GM23338 (cell line): ENCODE results near the gene SCLT1. TPM values are rescaled to one million over a fixed set of nuclear protein-coding genes. Genes with fewer than 3 reads are reported as not detected.

Source experiments
- ATAC-seq: fragments of 200-7000 bp; cut with Tn5 transposase; 3 replicates; pipeline ENCODE4 v1.9.1; 2020
- DNase-seq: peaks from one replicate; pipeline ENCODE4 v3.0.0-alpha.2; 2015; ENCODE audit warnings: low spot score
- H2AFZ ChIP-seq: fragments of 200-600 bp; sonication (generic); 2 replicates; pipeline ENCODE4 v1.8.0; 2016; ENCODE audit warnings: antibody characterized with exemption, mild to moderate bottlenecking, moderate library complexity
- H3F3A ChIP-seq: fragments of 200-600 bp; sonication (generic); replicated peaks from 2 replicates; pipeline ENCODE4 v1.8.0; 2017; ENCODE audit warnings: antibody characterized with exemption, mixed run types, low read depth
- H3K27ac ChIP-seq: fragments of 200-600 bp; sonication (generic); 2 replicates; pipeline ENCODE4 v1.6.1; 2016; ENCODE audit warnings: low read depth
- H3K27me3 ChIP-seq: fragments of 200-600 bp; sonication (generic); 2 replicates; pipeline ENCODE4 v1.8.0; 2016; ENCODE audit warnings: mild to moderate bottlenecking, mixed run types, moderate library complexity; ENCODE audit not compliant: insufficient read depth
- H3K36me3 ChIP-seq: fragments of 200-600 bp; sonication (generic); 2 replicates; pipeline ENCODE4 v1.8.0; 2016; ENCODE audit warnings: mild to moderate bottlenecking; ENCODE audit not compliant: insufficient read depth
- H3K4me1 ChIP-seq: fragments of 200-600 bp; sonication (generic); 2 replicates; pipeline ENCODE4 v1.8.0; 2016; ENCODE audit warnings: mild to moderate bottlenecking, moderate library complexity; ENCODE audit not compliant: insufficient read depth
- H3K4me2 ChIP-seq: fragments of 200-600 bp; sonication (generic); 2 replicates; pipeline ENCODE4 v1.7.1; 2017; ENCODE audit warnings: mixed run types
- H3K4me3 ChIP-seq: fragments of 200-600 bp; sonication (generic); 2 replicates; pipeline ENCODE4 v1.6.1; 2016; ENCODE audit warnings: mixed run types
- H3K79me2 ChIP-seq: fragments of 200-600 bp; sonication (generic); replicated peaks from 2 replicates; pipeline ENCODE4 v1.8.0; 2017; ENCODE audit warnings: mild to moderate bottlenecking; ENCODE audit not compliant: insufficient read depth
- H3K9me2 ChIP-seq: fragments of 200-600 bp; sonication (generic); 2 replicates; pipeline ENCODE4 v1.8.0; 2017; ENCODE audit not compliant: insufficient read depth
- H4K20me1 ChIP-seq: fragments of 200-600 bp; sonication (generic); replicated peaks from 2 replicates; pipeline ENCODE4 v1.8.0; 2017; ENCODE audit warnings: mild to moderate bottlenecking; ENCODE audit not compliant: insufficient read depth
- H3K27ac Mint-ChIP-seq: 2 replicates; pipeline ENCODE4 v1.8.0; 2020; ENCODE audit warnings: inconsistent platforms, mild to moderate bottlenecking, moderate library complexity, mixed read lengths
- H3K27me3 Mint-ChIP-seq: 3 replicates; pipeline ENCODE4 v1.8.0; 2022; ENCODE audit warnings: low read depth, mild to moderate bottlenecking, moderate library complexity, mixed read lengths, inconsistent platforms; ENCODE audit not compliant: insufficient read depth, poor library complexity
- H3K36me3 Mint-ChIP-seq: 3 replicates; pipeline ENCODE4 v1.8.0; 2021; ENCODE audit warnings: low read depth, mild to moderate bottlenecking, inconsistent platforms, moderate library complexity, mixed read lengths
- H3K4me1 Mint-ChIP-seq: 3 replicates; pipeline ENCODE4 v1.8.0; 2020; ENCODE audit warnings: mild to moderate bottlenecking, inconsistent platforms, mixed read lengths
- H3K4me3 Mint-ChIP-seq: 3 replicates; pipeline ENCODE4 v1.8.0; 2021; ENCODE audit warnings: moderate library complexity, mild to moderate bottlenecking, inconsistent platforms, mixed read lengths
- H3K9me3 Mint-ChIP-seq: 3 replicates; pipeline ENCODE4 v1.8.0; 2020; ENCODE audit warnings: moderate library complexity, mild to moderate bottlenecking, inconsistent platforms, mixed read lengths
- CREB1 ChIP-seq: fragments of 250-450 bp; sonication (Bioruptor Pico); IDR thresholded peaks from 2 replicates; pipeline ENCODE4 v1.5.0; 2020; ENCODE audit warnings: low read depth, mild to moderate bottlenecking, moderate library complexity
- EZH2phosphoT487 ChIP-seq: fragments of 200-600 bp; sonication (generic); IDR thresholded peaks from one replicate; pipeline ENCODE4 v1.8.1; 2018; ENCODE audit warnings: antibody characterized with exemption; ENCODE audit not compliant: unreplicated experiment
- NANOG ChIP-seq: IDR thresholded peaks from 2 replicates; pipeline ENCODE4 v1.6.1; 2016; ENCODE audit warnings: antibody characterized with exemption, borderline replicate concordance
- STAT1 ChIP-seq: IDR thresholded peaks from one replicate; pipeline ENCODE4 v1.6.1; 2016; ENCODE audit warnings: antibody characterized with exemption; ENCODE audit not compliant: unreplicated experiment
- ZNF114 ChIP-seq: fragments of 250-450 bp; sonication (Bioruptor Pico); IDR thresholded peaks from 2 replicates; pipeline ENCODE4 v1.5.0; 2020; ENCODE audit warnings: mild to moderate bottlenecking, moderate library complexity
- ZNF331 ChIP-seq: fragments of 250-450 bp; sonication (Bioruptor Pico); IDR thresholded peaks from 2 replicates; pipeline ENCODE4 v1.5.0; 2020; ENCODE audit warnings: low read depth, mild to moderate bottlenecking, moderate library complexity
- polyA plus RNA-seq: library from polyadenylated mRNA; unstranded; fragments of >200 nt; fragmentation: Nextera tagmentation; extraction: Ambion mirVana; gene quantifications from 2 replicates; pipeline ENCODE4 v1.2.1, GENCODE V29; 2016
- total RNA-seq: library from RNA; depleted of rRNA; stranded (reverse); fragments of >200 nt; shearing (Covaris generic); gene quantifications from 2 replicates; pipeline ENCODE4 v1.2.3, GENCODE V29; 2014
- TF ChIP-seq, protein P1 (sequence below): fragments of 250-450 bp; sonication (Bioruptor Pico); IDR thresholded peaks from 2 replicates; pipeline ENCODE4 v1.5.0; 2020; ENCODE audit warnings: mild to moderate bottlenecking, moderate library complexity
- TF ChIP-seq, protein P2 (sequence below): IDR thresholded peaks from 2 replicates; pipeline ENCODE4 v1.6.1; 2016; ENCODE audit warnings: antibody characterized with exemption

The SCLT1 gene
- total and polyA plus RNA-seq, 2 experiments from 2014 or later = 18.5 to 18.9 TPM

DNA sequence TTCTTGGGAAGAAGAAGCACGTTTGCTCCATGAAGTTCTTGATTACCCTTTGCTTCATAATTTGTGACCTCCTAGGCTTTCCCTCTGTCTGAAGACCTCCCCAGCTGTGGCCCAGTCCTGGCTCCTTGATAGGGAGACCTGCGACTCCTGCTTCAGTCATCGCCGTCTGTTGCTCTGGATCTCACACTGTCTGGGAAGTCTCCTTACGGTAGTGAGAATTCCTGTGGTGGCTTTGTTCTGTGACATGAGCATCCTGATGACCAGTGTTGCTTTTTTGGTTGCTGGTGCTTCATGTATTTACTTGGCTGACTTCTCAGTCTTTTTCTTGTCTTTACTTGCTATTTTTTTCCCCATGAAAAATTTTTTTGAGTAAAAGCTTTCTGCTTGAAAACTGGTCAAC, 239.6 kb downstream of the SCLT1 start:
- H2AFZ ChIP-seq = no peak overlapping the region
- H3K4me1 ChIP-seq = peaks cover 6% of the 10 kb centered on the region
- H3K27me3 ChIP-seq = no peaks in the 10 kb centered on the region
- no peaks in the 10 kb centered on the region; the same call in 2 of the 3 replicates for H3K9me3 Mint-ChIP-seq
- no peak overlapping the region for H3K4me3 ChIP-seq
- peaks cover 15% of the 10 kb centered on the region for H3K27me3 Mint-ChIP-seq
- H3K4me1 Mint-ChIP-seq = peaks cover 31% of the 10 kb centered on the region
- peaks cover 90% of the 10 kb centered on the region for H3F3A ChIP-seq
- H3K79me2 ChIP-seq = peaks cover 98% of the 10 kb centered on the region
- TF ChIP-seq NANOG = no peak
- TF ChIP-seq CREB1 = no peak
- TF ChIP-seq, protein P1, sequence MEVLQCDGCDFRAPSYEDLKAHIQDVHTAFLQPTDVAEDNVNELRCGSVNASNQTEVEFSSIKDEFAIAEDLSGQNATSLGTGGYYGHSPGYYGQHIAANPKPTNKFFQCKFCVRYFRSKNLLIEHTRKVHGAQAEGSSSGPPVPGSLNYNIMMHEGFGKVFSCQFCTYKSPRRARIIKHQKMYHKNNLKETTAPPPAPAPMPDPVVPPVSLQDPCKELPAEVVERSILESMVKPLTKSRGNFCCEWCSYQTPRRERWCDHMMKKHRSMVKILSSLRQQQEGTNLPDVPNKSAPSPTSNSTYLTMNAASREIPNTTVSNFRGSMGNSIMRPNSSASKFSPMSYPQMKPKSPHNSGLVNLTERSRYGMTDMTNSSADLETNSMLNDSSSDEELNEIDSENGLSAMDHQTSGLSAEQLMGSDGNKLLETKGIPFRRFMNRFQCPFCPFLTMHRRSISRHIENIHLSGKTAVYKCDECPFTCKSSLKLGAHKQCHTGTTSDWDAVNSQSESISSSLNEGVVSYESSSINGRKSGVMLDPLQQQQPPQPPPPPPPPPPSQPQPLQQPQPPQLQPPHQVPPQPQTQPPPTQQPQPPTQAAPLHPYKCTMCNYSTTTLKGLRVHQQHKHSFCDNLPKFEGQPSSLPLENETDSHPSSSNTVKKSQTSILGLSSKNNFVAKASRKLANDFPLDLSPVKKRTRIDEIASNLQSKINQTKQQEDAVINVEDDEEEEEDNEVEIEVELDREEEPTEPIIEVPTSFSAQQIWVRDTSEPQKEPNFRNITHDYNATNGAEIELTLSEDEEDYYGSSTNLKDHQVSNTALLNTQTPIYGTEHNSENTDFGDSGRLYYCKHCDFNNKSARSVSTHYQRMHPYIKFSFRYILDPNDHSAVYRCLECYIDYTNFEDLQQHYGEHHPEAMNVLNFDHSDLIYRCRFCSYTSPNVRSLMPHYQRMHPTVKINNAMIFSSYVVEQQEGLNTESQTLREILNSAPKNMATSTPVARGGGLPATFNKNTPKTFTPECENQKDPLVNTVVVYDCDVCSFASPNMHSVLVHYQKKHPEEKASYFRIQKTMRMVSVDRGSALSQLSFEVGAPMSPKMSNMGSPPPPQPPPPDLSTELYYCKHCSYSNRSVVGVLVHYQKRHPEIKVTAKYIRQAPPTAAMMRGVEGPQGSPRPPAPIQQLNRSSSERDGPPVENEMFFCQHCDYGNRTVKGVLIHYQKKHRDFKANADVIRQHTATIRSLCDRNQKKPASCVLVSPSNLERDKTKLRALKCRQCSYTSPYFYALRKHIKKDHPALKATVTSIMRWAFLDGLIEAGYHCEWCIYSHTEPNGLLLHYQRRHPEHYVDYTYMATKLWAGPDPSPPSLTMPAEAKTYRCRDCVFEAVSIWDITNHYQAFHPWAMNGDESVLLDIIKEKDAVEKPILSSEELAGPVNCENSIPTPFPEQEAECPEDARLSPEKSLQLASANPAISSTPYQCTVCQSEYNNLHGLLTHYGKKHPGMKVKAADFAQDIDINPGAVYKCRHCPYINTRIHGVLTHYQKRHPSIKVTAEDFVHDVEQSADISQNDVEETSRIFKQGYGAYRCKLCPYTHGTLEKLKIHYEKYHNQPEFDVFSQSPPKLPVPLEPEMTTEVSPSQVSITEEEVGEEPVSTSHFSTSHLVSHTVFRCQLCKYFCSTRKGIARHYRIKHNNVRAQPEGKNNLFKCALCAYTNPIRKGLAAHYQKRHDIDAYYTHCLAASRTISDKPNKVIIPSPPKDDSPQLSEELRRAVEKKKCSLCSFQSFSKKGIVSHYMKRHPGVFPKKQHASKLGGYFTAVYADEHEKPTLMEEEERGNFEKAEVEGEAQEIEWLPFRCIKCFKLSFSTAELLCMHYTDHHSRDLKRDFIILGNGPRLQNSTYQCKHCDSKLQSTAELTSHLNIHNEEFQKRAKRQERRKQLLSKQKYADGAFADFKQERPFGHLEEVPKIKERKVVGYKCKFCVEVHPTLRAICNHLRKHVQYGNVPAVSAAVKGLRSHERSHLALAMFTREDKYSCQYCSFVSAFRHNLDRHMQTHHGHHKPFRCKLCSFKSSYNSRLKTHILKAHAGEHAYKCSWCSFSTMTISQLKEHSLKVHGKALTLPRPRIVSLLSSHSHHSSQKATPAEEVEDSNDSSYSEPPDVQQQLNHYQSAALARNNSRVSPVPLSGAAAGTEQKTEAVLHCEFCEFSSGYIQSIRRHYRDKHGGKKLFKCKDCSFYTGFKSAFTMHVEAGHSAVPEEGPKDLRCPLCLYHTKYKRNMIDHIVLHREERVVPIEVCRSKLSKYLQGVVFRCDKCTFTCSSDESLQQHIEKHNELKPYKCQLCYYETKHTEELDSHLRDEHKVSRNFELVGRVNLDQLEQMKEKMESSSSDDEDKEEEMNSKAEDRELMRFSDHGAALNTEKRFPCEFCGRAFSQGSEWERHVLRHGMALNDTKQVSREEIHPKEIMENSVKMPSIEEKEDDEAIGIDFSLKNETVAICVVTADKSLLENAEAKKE (CRISPR knock-in tag) = no peak
- TF ChIP-seq ZNF331 (CRISPR knock-in tag) = no peak
- TF ChIP-seq, protein P2, sequence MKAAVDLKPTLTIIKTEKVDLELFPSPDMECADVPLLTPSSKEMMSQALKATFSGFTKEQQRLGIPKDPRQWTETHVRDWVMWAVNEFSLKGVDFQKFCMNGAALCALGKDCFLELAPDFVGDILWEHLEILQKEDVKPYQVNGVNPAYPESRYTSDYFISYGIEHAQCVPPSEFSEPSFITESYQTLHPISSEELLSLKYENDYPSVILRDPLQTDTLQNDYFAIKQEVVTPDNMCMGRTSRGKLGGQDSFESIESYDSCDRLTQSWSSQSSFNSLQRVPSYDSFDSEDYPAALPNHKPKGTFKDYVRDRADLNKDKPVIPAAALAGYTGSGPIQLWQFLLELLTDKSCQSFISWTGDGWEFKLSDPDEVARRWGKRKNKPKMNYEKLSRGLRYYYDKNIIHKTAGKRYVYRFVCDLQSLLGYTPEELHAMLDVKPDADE = no peak
- TF ChIP-seq ZNF114 (CRISPR knock-in tag) = no peak
- TF ChIP-seq STAT1 = no peak
- TF ChIP-seq EZH2phosphoT487 = no peak
- no peak overlapping the region for H3K4me2 ChIP-seq
- H3K27ac Mint-ChIP-seq = 0 out of 2 replicates have a peak overlapping the region, but pooled peaks have one; percentile 60
- no peaks in the 10 kb centered on the region for H3K9me2 ChIP-seq
- peaks cover 98% of the 10 kb centered on the region for H3K36me3 ChIP-seq
- H4K20me1 ChIP-seq = peaks cover 86% of the 10 kb centered on the region
- no peak for DNase-seq
- ATAC-seq = peak; percentile 16; the same call in 1 of the 3 replicates
- H3K36me3 Mint-ChIP-seq = peaks cover 100% of the 10 kb centered on the region
- peak overlapping the region; percentile 91 for H3K27ac ChIP-seq
- no peak overlapping the region for H3K4me3 Mint-ChIP-seq
